Adipocyte (in vitro differentiated cells): ENCODE results near the gene NELFB.
A peak's percentile ranks its signal among the peaks of the same experiment; 100 is the strongest.

Experiments
- DNase-seq: peaks from one replicate; pipeline ENCODE4 v3.0.0-alpha.2; 2015; ENCODE audit warnings: low read depth
- H3K27me3 ChIP-seq: replicated peaks from 2 replicates; pipeline ENCODE4 v1.7.0; 2013; ENCODE audit warnings: mild to moderate bottlenecking, low read length, moderate library complexity; ENCODE audit not compliant: control insufficient read depth, insufficient read depth
- H3K36me3 ChIP-seq: 2 replicates; pipeline ENCODE4 v1.7.0; 2013; ENCODE audit warnings: low read length, mild to moderate bottlenecking, moderate library complexity; ENCODE audit not compliant: control insufficient read depth, insufficient read depth, severe bottlenecking
- H3K4me1 ChIP-seq: 2 replicates; pipeline ENCODE4 v1.7.0; 2013; ENCODE audit warnings: mild to moderate bottlenecking, low read length, moderate library complexity; ENCODE audit not compliant: control insufficient read depth, insufficient read depth
- H3K4me3 ChIP-seq: 2 replicates; pipeline ENCODE4 v1.7.0; 2013; ENCODE audit warnings: mild to moderate bottlenecking, low read length, moderate library complexity
- H3K9ac ChIP-seq: 2 replicates; pipeline ENCODE4 v1.7.0; 2013; ENCODE audit warnings: mild to moderate bottlenecking, low read length, moderate library complexity
- H3K9me3 ChIP-seq: 2 replicates; pipeline ENCODE4 v1.7.0; 2013; ENCODE audit warnings: mild to moderate bottlenecking, low read length, moderate library complexity; ENCODE audit not compliant: control insufficient read depth

NELFB gene

DNA sequence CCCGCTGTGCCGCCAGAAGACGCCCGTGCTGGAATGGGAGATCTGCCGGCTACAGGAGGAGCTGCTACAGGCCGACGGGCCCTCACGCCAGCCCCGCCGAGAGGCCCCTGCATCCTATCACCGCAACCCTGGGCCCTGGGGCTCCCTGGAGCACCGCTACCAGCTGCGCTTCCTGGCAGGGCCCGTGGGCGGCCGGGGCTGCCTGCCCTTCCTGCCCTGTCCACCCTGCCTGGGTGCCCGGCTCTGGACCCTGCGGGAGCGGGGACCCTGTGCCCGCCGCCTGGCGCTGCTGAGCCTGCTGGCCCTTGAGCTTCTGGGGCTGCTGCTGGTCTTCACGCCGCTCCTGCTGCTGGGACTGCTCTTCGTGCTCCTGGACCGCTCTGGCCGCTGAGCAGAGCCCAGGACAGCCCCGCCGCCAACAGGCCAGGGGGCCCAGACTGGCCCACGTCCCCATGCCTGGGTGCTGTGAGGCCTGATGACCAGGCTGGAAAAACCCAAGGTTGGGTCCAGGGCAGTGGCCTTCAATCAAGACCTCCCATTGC is 36.8 kb upstream of the NELFB start:
- no peaks in the 10 kb centered on the region for H3K27me3 ChIP-seq
- H3K9me3 ChIP-seq: no peaks in the 10 kb centered on the region
- peak overlapping the region; percentile 51 for H3K9ac ChIP-seq
- H3K36me3 ChIP-seq: peaks cover 9% of the 10 kb centered on the region
- peaks cover 28% of the 10 kb centered on the region for H3K4me1 ChIP-seq
- DNase-seq: no peak
- H3K4me3 ChIP-seq: no peak overlapping the region

DNA sequence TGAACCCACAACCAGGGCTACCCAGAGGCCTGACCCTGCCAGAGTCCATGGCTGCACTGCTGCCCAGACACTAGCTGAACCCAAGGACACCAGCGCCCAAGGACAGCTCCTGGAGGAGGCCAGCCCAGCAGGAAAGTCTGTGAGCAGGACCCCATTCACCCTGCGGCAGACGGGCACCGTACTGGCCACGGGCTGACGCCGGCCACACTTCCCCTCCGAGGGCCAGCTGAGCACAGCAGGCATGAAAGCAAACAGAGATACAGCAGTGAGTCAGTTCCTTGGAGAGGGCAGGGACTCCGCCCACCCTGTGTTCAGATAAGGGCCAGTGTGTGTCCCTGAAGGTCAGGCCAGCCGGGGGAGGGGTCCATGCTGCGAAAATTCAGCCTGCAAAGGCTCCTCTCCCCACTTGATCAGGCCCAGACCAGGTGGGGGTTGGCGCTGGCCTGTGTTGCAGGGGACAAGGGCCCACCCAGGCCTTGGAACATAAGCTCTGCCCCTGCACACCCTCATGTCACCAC is 36.3 kb upstream of the NELFB start:
- peak overlapping the region; percentile 38 for H3K9ac ChIP-seq
- DNase-seq: no peak

DNA sequence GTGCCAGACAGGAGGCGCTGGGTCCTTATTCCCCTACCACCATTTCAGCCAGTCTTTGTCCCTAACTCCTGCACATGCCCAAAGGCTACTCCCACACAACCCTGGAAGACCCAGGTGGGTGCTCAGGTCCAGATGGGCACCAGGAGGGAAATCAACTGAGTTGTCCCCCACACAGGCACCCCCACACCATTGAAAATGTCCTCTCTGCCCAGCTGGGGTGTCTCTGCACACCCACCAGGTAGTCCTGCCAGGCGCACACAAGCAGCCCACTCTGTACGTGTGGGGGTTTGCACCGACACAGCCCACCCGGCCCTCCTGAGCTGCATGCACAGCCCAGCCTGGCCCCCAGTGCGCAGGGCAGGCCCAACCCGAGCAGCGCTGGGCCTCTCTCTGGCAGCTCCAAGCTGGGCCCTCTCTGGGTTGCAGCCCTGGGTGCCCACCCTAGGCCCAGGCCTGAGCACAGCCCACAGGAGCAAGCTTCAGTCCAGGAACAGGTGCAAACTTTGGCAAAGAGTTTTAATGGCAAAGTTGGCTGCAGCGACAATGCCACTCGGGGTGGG is 35.3 kb upstream of the NELFB start:
- H3K4me3 ChIP-seq: no peak overlapping the region
- no peak overlapping the region for H3K9ac ChIP-seq
- no peaks in the 10 kb centered on the region for H3K27me3 ChIP-seq
- no peaks in the 10 kb centered on the region for H3K9me3 ChIP-seq
- DNase-seq: no peak
- H3K36me3 ChIP-seq: peaks cover 2% of the 10 kb centered on the region
- peaks cover 32% of the 10 kb centered on the region for H3K4me1 ChIP-seq

More for the DNA sequence above, 36.3 kb upstream of the NELFB start:
- no peak overlapping the region for H3K4me3 ChIP-seq
- H3K9me3 ChIP-seq: no peaks in the 10 kb centered on the region
- H3K27me3 ChIP-seq: no peaks in the 10 kb centered on the region
- H3K4me1 ChIP-seq: peaks cover 28% of the 10 kb centered on the region
- H3K36me3 ChIP-seq: peaks cover 9% of the 10 kb centered on the region

GRCh38 chr9:137220317-137221094 is 34.6 kb upstream of the NELFB start:
- Histone ChIP-seq H3K4me3 (no peak overlapping the region), H3K9ac (no peak overlapping the region), H3K36me3 (no peaks in the 10 kb centered on the region), H3K27me3 (no peaks in the 10 kb centered on the region), H3K9me3 (no peaks in the 10 kb centered on the region), H3K4me1 (peaks cover 32% of the 10 kb centered on the region)
- DNase-seq: no peak

GRCh38 chr9:137221095-137221505 is 34.0 kb upstream of the NELFB start:
- no peak overlapping the region for H3K9ac ChIP-seq
- no peaks in the 10 kb centered on the region for H3K9me3 ChIP-seq
- DNase-seq: no peak
- H3K4me3 ChIP-seq: no peak overlapping the region
- H3K27me3 ChIP-seq: no peaks in the 10 kb centered on the region
- H3K4me1 ChIP-seq: peaks cover 32% of the 10 kb centered on the region
- H3K36me3 ChIP-seq: no peaks in the 10 kb centered on the region

- no peaks in the 10 kb centered on the region for H3K9me3 ChIP-seq
- H3K36me3 ChIP-seq: no peaks in the 10 kb centered on the region
- peaks cover 31% of the 10 kb centered on the region for H3K4me1 ChIP-seq
- no peak overlapping the region for H3K4me3 ChIP-seq
- no peak for DNase-seq
- no peak overlapping the region for H3K9ac ChIP-seq
- no peaks in the 10 kb centered on the region for H3K27me3 ChIP-seq
Measured at GRCh38 chr9:137221506-137222111, 33.5 kb upstream of the NELFB start.

- peak within 1 kb of the TSS; percentile 79 for H3K4me3 ChIP-seq
Measured at GRCh38 chr9:137222190-137223077, 32.7 kb upstream of the NELFB start, which contains the start of gene RNF208. TSS of gene RNF208 (minus strand) at chr9:137222240. CDS start at chr9:137221212, 1,028 bp downstream.

GRCh38 chr9:137223078-137223970 is 31.8 kb upstream of the NELFB start:
- H3K27me3 ChIP-seq: no peaks in the 10 kb centered on the region
- no peaks in the 10 kb centered on the region for H3K9me3 ChIP-seq
- DNase-seq: peak; percentile 100
- peak overlapping the region; percentile 92 for H3K4me3 ChIP-seq
- peak overlapping the region; percentile 97 for H3K9ac ChIP-seq
- no peaks in the 10 kb centered on the region for H3K36me3 ChIP-seq
- peaks cover 23% of the 10 kb centered on the region for H3K4me1 ChIP-seq

More at GRCh38 chr9:137222190-137223077, 32.7 kb upstream of the NELFB start, which contains the start of gene RNF208:
- H3K4me1 ChIP-seq: peaks cover 28% of the 10 kb centered on the region
- H3K27me3 ChIP-seq: no peaks in the 10 kb centered on the region
- DNase-seq: peak; percentile 48
- no peaks in the 10 kb centered on the region for H3K9me3 ChIP-seq
- peak within 1 kb of the TSS; percentile 73 for H3K9ac ChIP-seq
- H3K36me3 ChIP-seq: no peaks in the 10 kb centered on the region

DNA sequence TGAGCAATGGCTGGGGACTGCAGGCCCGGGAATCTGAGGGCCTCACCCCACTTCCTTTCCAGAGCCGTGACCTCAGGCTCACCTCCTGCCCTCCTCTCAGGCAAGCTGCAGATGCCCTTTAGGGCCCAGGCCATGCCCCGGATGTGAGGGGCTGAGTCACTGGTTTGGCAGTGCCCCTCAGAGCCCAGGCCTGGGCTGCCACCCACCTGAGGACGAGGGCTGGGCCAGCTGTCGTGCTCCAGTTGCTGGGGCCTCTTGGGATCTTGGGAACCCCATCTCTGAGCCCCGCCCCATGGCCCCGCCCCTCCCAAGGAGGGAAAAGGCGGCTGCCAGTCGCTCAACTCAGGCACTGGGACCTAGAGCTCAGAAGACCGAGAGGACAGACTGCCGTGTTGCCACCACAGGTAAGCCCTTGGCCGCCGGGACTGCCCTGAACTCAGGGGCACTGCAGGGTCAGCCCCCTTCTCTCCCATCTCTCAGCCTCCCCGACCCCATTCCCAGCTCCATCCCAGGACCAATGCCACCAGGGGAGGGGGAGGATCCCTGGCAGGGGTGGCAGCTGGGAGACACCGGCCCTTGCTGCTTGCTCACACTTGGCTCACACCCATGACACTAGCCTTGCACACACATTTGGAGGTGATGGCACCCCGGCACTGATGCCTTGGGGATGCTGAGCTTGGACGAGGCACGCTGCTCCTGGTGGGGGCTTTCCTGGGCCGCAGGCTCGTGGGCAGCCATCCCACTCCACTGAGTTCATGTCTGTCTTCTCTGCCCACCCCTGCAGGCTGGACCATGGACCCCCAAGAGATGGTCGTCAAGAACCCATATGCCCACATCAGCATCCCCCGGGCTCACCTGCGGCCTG is 30.1 kb upstream of the NELFB start, which contains the start of gene CYSRT1:
Gene CYSRT1 (plus strand): TSS at position 345 of the 865 bp plus-strand sequence. CDS start 448 bp downstream, at position 793.
- Histone ChIP-seq H3K9me3 (no peaks in the 10 kb centered on the region), H3K36me3 (no peaks in the 10 kb centered on the region), H3K4me3 (peak within 1 kb of the TSS; percentile 92), H3K9ac (peak within 1 kb of the TSS; percentile 97), H3K27me3 (peaks cover 12% of the 10 kb centered on the region), H3K4me1 (peaks cover 15% of the 10 kb centered on the region)
- no peak for DNase-seq
